IPS-18a (cell line): Measurements from ENCODE around the gene EXOSC2.

Experiments used
- H3K27ac ChIP-seq: one replicate; pipeline ENCODE4 v1.5.1; 2013; ENCODE audit warnings: low read length
- H3K27me3 ChIP-seq: one replicate; pipeline ENCODE4 v1.6.1; 2013; ENCODE audit warnings: mild to moderate bottlenecking, low read length; ENCODE audit not compliant: control insufficient read depth, insufficient read depth
- H3K36me3 ChIP-seq: one replicate; pipeline ENCODE4 v1.6.1; 2013; ENCODE audit warnings: low read depth, low read length; ENCODE audit not compliant: control insufficient read depth
- H3K4me1 ChIP-seq: one replicate; pipeline ENCODE4 v1.6.1; 2013; ENCODE audit warnings: low read depth, low read length; ENCODE audit not compliant: control insufficient read depth
- H3K4me3 ChIP-seq: one replicate; pipeline ENCODE4 v1.5.1; 2013; ENCODE audit warnings: low read length
- H3K9ac ChIP-seq: one replicate; pipeline ENCODE4 v1.6.1; 2013; ENCODE audit warnings: mild to moderate bottlenecking, low read length, moderate library complexity
- H3K9me3 ChIP-seq: one replicate; pipeline ENCODE4 v1.6.1; 2013; ENCODE audit warnings: low read depth, low read length; ENCODE audit not compliant: control insufficient read depth

The EXOSC2 gene

DNA sequence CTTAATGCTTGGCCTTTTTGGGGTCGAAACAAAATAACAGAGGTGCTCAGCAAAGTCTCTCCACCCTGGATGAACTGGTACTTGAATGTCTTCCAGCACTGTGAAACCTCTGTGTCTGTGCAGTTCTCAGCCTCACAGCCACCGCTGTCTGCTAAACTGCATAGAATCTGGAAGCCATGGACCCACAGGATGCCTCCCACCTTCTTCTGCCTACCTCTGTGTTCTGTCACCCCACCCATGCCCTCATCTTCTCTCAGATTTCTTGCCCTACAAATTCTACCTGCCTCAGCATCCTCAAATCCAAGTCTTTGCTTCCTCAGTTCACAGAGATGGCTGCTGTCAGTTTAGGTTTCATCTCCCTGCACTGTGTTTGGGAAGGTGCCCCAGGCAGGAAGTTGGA lies 35.6 kb downstream of the EXOSC2 start:
- H3K27me3 ChIP-seq = no peaks in the 10 kb centered on the region
- H3K4me1 ChIP-seq = peaks cover 5% of the 10 kb centered on the region
- H3K9ac ChIP-seq = no peak overlapping the region
- no peaks in the 10 kb centered on the region for H3K36me3 ChIP-seq
- H3K27ac ChIP-seq = no peak overlapping the region
- H3K9me3 ChIP-seq = no peaks in the 10 kb centered on the region
- no peak overlapping the region for H3K4me3 ChIP-seq

DNA sequence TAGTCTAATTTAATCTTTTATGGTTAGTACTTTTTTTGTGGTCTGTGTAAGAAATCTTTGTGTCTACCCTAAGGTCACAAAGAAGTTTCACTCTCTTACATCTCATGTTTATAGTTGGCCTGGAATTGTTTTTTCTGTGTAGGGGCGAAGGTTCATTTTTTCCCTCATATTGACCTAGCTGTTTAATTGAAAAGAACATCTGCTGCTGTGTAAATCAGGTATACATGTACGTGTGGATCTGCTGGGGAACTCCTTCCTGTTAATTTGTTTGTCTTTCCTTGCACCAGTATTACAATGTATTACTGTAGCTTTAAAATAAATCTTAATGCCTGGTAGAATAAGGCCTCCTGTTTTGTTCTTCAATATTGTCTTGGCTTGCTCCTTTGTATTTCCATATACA lies 37.8 kb downstream of the EXOSC2 start:
- H3K27ac ChIP-seq = no peak overlapping the region
- H3K27me3 ChIP-seq = no peaks in the 10 kb centered on the region
- no peak overlapping the region for H3K9ac ChIP-seq
- peaks cover 5% of the 10 kb centered on the region for H3K4me1 ChIP-seq
- no peaks in the 10 kb centered on the region for H3K36me3 ChIP-seq
- no peak overlapping the region for H3K4me3 ChIP-seq
- no peaks in the 10 kb centered on the region for H3K9me3 ChIP-seq

DNA sequence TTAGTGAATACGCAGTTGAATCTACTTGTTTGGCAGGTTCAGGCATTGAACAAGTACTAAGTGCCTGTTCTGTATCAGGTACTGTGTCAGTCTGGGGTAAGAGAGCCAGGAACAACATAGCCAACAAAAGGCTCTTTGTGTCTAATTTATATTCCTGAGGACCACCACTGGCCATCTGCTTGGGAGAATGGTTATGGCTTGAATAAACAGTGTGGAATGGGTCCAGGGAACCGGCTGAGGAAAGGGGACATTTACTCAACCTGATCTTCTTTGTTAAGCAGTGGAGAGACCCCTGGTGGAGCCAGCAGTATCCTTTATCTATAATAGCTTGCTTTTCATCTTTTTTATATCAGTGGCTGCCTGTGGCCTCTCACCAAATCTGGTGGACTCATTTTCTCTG lies 38.6 kb downstream of the EXOSC2 start:
- no peak overlapping the region for H3K27ac ChIP-seq

DNA sequence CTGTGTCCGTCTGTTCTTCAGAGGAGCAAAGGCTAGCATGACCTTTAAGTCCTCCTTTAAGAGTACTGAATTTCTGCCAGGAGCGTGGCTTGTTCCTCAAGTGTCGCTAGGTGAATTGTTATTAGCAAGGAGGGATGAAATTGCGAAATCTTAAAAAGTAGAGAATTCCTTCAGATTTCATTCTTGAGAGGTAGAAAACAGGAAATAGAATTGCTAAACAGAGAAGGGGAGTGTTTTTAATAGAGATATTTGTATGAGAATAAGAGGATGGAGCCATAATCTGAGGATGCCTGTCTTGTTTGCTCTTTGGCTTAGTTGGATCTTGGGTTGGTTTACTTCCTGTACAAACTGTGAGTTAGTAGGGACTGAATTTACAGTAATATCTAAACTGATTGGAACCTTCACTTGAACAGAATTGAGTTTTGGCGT lies 39.2 kb downstream of the EXOSC2 start:
- Histone ChIP-seq H3K9me3 (no peaks in the 10 kb centered on the region), H3K27me3 (no peaks in the 10 kb centered on the region), H3K4me3 (no peak overlapping the region), H3K36me3 (no peaks in the 10 kb centered on the region), H3K9ac (no peak overlapping the region), H3K4me1 (peaks cover 5% of the 10 kb centered on the region), H3K27ac (no peak overlapping the region)

More for the DNA sequence above, 38.6 kb downstream of the EXOSC2 start:
- no peak overlapping the region for H3K9ac ChIP-seq
- H3K9me3 ChIP-seq = no peaks in the 10 kb centered on the region
- no peak overlapping the region for H3K4me3 ChIP-seq
- H3K27me3 ChIP-seq = no peaks in the 10 kb centered on the region
- peaks cover 5% of the 10 kb centered on the region for H3K4me1 ChIP-seq
- H3K36me3 ChIP-seq = no peaks in the 10 kb centered on the region

DNA sequence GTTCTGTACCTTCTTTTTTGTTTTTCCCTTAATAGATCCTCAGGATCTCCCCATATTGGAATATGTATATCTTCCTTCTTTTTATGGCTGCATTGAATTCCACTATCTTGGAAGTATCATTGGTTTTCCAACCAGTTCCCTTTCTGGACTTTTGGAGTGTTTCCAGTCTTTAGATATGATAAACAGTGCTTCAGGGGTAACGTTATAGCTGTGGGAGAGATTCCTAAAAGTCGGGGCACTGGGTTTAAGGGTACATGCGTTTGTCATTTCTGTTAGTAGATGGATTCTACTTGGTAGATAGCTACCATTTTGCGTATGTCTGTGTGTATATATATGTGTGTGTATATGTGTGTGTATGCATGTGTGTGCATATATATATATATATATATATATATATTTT lies 42.0 kb downstream of the EXOSC2 start:
- H3K9ac ChIP-seq = no peak overlapping the region
- H3K4me1 ChIP-seq = peaks cover 9% of the 10 kb centered on the region
- H3K27ac ChIP-seq = no peak overlapping the region
- H3K9me3 ChIP-seq = no peaks in the 10 kb centered on the region
- H3K4me3 ChIP-seq = no peak overlapping the region
- no peaks in the 10 kb centered on the region for H3K27me3 ChIP-seq
- H3K36me3 ChIP-seq = no peaks in the 10 kb centered on the region

DNA sequence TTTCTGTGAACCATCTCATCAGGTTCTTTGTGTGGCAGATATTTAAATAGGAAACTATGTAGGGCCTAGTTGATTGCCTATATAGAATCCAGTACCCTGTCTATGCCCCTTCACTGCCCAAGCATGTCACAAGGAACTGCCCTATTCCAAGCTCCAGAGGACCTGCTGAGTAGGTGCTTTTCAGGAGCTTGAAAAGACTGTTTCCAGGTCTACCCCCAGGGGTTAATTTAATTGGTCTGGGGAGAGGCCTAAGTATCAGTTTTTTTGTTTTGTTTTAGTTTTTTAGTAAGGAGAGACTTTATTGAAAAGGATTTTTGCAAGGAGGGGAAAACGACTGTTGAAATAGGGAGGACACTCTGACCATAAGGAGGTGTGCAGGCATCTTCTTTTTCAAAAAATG lies 43.3 kb downstream of the EXOSC2 start:
- Histone ChIP-seq H3K9me3 (no peaks in the 10 kb centered on the region), H3K4me1 (peaks cover 9% of the 10 kb centered on the region), H3K27me3 (no peaks in the 10 kb centered on the region), H3K9ac (no peak overlapping the region), H3K27ac (no peak overlapping the region), H3K4me3 (no peak overlapping the region), H3K36me3 (no peaks in the 10 kb centered on the region)

DNA sequence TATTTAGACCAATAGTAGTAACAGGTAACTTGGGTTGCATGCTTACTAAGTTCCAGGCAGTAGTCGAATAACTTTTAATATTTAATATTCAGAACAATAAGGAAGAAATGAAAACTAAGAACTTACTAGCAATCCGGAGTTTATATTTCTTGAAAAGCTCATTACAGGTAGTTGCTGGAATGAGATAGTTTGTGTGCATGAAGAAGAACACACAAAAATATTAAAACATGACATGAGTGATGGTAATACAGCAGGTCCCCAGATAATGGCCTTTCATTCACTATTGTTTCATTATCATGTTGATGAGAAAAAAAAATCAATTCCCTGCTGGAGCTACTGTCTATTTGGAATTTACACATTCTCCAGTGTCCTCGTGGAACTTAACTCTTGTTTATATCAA lies 44.7 kb downstream of the EXOSC2 start:
- Histone ChIP-seq H3K27ac (no peak overlapping the region), H3K27me3 (no peaks in the 10 kb centered on the region), H3K9me3 (no peaks in the 10 kb centered on the region), H3K9ac (no peak overlapping the region), H3K4me1 (peaks cover 4% of the 10 kb centered on the region), H3K36me3 (no peaks in the 10 kb centered on the region), H3K4me3 (no peak overlapping the region)

DNA sequence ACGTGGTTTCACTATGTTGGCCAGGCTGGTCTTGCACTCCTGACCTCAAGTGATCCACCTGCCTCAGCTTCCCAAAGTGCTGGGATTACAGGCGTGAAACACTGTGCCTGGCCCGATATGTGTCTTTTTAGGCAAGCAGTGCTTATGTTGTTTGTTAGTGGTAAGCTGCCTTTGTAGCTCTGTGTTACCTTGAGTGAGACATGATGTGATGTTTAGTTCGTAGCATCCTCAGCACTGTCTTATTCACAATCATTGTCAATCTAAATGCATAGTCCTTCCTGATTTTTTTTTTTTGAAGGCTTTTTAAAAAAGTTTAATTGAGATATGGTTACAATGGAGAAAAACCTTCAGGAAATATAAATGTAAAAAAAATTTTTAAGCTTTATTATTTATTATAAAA lies 45.5 kb downstream of the EXOSC2 start:
- Histone ChIP-seq H3K9me3 (no peaks in the 10 kb centered on the region), H3K4me3 (no peak overlapping the region), H3K4me1 (peaks cover 4% of the 10 kb centered on the region), H3K9ac (no peak overlapping the region), H3K36me3 (no peaks in the 10 kb centered on the region), H3K27me3 (no peaks in the 10 kb centered on the region), H3K27ac (no peak overlapping the region)

DNA sequence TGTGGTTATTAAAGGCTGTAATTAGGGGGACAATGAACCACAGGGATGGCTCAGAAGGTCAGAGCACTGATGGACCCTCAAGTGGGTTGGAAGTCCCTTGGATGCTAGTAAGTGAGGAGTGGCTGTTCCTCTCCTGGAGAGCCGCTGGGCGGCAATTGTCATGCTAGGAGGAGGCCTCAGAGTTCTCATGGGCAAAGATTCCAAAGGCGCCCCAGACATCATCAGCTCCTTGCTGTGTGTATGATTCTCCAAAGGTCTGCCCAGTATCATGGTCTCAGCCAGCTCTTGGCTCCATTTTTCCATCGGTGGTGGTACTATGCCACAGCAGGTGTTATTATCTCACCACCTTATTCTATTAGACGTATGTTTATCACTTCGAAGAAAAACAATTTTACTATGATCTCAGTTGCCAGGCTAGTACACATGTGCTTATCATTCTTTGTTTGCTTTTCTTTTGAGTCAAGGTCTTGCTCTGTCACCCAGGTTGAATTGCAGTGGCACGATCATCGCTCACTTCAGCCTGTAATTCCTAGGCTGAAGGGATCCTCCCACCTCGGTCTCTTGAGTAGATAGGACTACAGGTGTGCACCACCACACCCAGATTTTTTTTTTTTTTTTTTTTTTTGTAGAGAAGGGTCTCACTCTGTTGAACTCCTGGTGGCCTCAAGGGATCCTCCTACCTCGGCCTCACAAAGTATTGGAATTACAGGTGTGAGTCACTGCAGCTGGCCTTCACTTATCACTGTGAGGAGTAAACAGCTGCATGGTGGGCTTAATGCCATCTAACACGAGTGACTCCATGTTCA lies 46.8 kb downstream of the EXOSC2 start:
- no peaks in the 10 kb centered on the region for H3K27me3 ChIP-seq
- H3K9ac ChIP-seq = no peak overlapping the region
- H3K4me1 ChIP-seq = peaks cover 4% of the 10 kb centered on the region
- no peak overlapping the region for H3K4me3 ChIP-seq
- H3K9me3 ChIP-seq = no peaks in the 10 kb centered on the region
- no peak overlapping the region for H3K27ac ChIP-seq
- no peaks in the 10 kb centered on the region for H3K36me3 ChIP-seq

DNA sequence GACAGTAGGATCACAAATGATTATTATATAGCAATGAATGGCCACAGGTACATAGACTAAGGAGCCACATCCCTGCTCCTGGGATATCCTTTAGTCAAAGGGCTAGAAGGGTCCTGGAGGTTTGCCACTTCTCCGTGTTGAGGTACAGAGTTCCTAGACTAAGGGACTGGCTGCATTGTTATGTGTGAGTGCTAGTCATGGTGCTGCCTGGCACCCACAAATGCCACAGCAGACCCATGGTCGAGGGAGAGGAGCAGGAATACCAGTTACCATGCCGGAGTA lies 47.4 kb downstream of the EXOSC2 start:
- H3K9me3 ChIP-seq = no peaks in the 10 kb centered on the region
- no peak overlapping the region for H3K27ac ChIP-seq
- no peaks in the 10 kb centered on the region for H3K36me3 ChIP-seq
- no peak overlapping the region for H3K9ac ChIP-seq
- H3K4me1 ChIP-seq = peaks cover 4% of the 10 kb centered on the region
- no peaks in the 10 kb centered on the region for H3K27me3 ChIP-seq
- no peak overlapping the region for H3K4me3 ChIP-seq

DNA sequence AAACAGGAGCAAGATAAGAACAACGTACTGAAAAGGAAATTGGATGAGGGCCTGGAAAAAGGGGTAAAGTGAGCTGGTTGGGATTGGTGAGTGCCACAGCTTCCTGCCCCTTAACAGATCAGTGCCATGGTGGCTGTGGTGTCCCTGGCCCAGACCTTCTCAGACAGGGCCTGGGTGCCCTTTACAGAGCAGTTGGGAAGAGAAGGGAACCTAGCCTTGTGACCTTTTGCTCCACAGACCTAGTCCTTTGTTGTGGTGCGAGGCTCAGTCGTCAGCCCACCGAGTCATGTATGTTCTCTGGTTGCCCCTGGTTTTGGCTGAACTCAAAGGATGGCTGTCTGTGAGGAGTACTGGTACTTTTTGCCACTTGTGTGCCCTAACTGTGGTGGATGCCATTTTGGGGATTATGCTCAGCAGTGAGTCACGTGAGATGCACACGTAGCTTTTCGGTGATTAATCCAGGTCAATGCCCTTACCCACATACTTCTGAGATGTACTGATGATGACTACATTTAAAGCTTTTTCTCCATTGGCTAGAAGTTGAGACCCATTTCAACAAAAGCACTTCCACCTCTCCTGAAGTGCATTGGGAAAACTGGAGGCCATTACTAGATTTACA lies 48.4 kb downstream of the EXOSC2 start:
- Histone ChIP-seq H3K9me3 (no peaks in the 10 kb centered on the region), H3K9ac (no peak overlapping the region), H3K4me1 (peaks cover 4% of the 10 kb centered on the region), H3K27me3 (no peaks in the 10 kb centered on the region), H3K27ac (no peak overlapping the region), H3K4me3 (no peak overlapping the region), H3K36me3 (no peaks in the 10 kb centered on the region)

DNA sequence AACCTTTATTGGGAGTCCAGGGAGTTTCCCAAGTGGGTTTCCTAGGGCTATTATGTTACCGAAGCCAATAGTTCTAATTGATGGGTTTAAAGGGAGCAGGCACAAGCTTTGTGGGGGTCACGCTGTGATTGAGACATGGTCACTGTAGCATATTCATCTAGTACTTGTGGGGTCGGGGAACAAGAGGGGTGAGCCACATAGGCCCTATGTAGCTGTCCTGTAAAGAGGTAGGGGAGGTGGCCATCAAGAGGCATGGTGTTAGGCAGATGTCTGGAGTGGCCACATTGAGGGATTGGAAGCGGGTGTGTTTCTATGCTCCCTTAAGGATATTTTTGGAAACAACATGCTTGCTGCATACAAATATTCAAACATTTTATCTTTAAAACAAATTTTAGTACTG lies 50.1 kb downstream of the EXOSC2 start:
- Histone ChIP-seq H3K9ac (no peak overlapping the region), H3K4me1 (peaks cover 4% of the 10 kb centered on the region), H3K9me3 (no peaks in the 10 kb centered on the region), H3K36me3 (no peaks in the 10 kb centered on the region), H3K27ac (no peak overlapping the region), H3K4me3 (no peak overlapping the region), H3K27me3 (no peaks in the 10 kb centered on the region)
